Retinal pigment epithelial cell (primary cell): ENCODE data around the gene ZNF630.
"Not testable (repeated sequence)": the region's sequence is repeated elsewhere in the genome, so short reads cannot be mapped to it uniquely, and the experiment has no call there.

ENCODE experiments used
- DNase-seq: peaks from one replicate; pipeline ENCODE4 v3.0.0-alpha.2; 2010; ENCODE audit warnings: low read depth
- H3K4me3 ChIP-seq: 2 replicates; pipeline ENCODE4 v1.5.1; 2011; ENCODE audit warnings: mild to moderate bottlenecking, low read length, control low read depth, moderate library complexity
- TF ChIP-seq, protein P1 (sequence below): conservative IDR thresholded peaks from 2 replicates; pipeline ENCODE4 v1.5.1; 2011; ENCODE audit warnings: low read depth, low read length, control low read depth, inconsistent platforms

Gene ZNF630

DNA sequence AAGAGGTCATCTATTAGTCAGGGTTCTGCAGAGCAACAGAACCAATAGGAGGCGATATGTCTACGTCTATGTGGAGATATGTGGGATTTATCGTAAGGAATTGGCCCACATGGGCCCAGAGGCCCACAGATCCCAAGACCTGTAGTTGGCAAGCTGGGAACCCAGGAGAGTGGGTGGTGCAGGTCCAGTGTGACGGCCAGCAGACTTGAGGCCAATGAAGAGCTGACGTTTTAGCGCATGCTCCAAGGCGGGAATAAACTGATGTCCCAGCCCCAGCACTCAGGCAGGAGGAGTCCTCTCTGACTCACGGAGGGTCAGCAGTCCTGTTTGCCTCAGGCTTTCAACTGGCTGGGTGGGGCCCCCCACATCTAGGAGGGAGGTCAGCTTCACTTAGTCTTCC, 43.3 kb downstream of the ZNF630 start:
- no peak overlapping the region for H3K4me3 ChIP-seq
- no peak for DNase-seq
- TF ChIP-seq, protein P1, sequence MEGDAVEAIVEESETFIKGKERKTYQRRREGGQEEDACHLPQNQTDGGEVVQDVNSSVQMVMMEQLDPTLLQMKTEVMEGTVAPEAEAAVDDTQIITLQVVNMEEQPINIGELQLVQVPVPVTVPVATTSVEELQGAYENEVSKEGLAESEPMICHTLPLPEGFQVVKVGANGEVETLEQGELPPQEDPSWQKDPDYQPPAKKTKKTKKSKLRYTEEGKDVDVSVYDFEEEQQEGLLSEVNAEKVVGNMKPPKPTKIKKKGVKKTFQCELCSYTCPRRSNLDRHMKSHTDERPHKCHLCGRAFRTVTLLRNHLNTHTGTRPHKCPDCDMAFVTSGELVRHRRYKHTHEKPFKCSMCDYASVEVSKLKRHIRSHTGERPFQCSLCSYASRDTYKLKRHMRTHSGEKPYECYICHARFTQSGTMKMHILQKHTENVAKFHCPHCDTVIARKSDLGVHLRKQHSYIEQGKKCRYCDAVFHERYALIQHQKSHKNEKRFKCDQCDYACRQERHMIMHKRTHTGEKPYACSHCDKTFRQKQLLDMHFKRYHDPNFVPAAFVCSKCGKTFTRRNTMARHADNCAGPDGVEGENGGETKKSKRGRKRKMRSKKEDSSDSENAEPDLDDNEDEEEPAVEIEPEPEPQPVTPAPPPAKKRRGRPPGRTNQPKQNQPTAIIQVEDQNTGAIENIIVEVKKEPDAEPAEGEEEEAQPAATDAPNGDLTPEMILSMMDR, result no peak

DNA sequence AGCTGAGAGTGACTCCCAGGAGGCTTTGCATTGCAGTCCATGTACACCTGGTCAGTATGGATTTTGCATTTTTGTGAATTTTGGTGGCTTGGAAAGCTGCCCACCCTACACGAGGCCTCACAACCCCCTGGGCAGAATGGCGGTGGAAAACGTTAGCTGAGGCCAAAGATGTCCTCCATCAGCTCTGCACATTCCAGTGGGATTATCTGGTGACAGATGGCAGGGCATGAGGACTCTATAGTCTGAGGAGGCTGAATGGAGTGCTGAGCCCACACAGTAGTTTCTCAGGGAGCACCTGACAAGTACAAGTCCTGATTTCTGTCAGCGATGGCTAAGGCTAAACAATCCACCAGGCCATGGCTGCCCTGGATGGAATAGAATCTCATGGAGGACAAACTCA, 43.9 kb downstream of the ZNF630 start:
- H3K4me3 ChIP-seq, DNase-seq: not testable (repeated sequence)

DNA sequence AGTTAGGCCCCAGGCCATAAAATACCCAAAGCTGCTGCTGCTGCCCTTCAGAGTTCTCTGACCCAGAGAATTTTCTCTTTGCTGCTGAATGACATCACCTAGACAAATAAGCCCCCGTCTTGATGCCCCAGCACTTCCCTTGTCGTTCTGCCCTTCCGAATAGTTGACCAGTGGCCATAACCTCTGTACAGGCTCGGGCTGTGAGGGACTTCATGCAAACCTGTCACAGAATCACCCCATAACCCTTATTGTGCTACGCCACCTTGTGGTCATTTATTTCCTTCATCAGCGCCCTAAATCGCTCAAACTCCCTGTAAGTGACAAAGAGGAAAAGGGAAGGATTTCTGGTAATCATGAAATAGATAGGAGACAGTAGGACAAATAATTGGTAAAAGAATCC, 45.9 kb downstream of the ZNF630 start:
- DNase-seq, result no peak
- no peak overlapping the region for H3K4me3 ChIP-seq
- TF ChIP-seq, protein P1, result peak; percentile 58

DNA sequence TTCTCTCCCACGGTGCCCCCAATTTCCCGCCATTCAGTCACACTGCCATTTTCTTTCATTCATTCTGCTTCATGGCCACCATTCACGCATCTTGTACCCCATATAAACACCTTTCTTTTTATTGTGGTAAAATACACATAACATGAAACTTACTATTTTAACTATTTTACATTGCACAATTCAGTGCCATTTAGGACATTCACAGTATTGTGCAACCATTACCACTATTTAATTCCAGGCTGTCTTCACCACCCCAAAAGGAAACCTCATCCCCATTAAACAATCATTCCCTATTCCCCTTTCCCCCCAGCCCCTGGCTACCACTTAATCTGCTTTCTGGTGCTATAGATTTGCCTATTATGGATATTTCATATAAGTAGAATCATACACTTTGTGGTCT, 48.7 kb downstream of the ZNF630 start:
- H3K4me3 ChIP-seq, result no peak overlapping the region
- TF ChIP-seq, protein P1, result no peak
- DNase-seq, result no peak

DNA sequence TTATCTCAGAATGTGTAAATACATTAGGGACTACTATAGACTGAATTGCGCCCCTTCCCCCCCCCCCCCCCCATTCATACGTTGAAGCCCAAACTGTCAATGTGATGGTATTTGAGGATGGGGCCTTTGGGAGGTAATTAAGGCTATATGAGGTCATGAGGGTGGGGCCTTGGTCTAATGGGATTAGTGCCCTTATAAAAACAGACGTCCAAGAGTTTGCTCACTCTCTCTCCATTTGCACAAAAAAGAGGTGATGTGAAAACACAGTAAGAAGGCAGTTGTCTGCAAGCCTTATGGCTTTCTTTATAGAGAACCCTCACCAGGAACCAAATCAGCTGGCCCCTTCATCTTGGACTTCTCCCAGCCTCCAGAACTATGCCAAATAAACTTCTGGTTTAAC, 49.3 kb downstream of the ZNF630 start:
- no peak overlapping the region for H3K4me3 ChIP-seq
- DNase-seq, result no peak
- TF ChIP-seq, protein P1, result no peak

DNA sequence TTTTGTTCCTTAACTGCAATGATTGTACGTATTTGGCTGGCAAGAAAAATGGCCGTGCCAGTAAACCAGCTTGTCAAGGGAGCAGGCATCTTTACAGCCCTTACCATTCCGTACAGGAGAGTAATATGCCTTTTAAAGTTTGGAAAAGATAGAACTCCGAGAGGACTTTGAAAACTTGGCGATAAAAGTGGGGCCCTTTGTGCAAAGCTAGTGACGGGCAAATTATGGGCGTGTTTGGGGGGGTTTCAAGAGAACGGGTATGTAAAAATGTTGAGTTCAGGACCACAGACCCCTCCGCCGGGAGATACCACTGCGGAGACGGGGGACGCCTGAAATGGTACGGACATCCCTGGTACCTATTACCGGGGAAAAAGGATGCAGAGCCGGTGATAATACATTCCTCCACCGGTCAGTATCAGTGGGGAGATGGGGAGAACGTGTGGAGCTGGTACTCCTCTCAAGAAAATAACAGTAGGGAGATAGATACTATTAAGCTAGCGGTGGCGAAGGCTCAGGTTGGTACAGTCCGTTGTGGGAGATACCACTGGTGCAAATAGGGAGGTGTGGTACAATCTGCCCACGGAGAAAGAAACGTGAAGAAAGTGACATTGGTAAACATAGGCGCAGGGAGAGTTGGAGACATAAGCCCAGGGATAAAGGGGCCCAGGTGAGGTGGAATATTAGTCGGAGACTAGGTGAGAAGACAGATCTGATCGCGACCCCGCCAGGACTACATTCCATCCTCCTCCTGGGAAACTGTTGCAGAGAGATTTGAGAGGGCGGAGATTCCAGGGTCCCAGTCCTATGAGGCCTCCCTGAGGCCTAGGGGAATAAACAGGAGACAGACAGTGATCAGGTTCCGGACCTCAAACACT, 50.2 kb downstream of the ZNF630 start:
- peak; percentile 55 for DNase-seq
- H3K4me3 ChIP-seq, result peak overlapping the region; percentile 79
- TF ChIP-seq, protein P1, result no peak

DNA sequence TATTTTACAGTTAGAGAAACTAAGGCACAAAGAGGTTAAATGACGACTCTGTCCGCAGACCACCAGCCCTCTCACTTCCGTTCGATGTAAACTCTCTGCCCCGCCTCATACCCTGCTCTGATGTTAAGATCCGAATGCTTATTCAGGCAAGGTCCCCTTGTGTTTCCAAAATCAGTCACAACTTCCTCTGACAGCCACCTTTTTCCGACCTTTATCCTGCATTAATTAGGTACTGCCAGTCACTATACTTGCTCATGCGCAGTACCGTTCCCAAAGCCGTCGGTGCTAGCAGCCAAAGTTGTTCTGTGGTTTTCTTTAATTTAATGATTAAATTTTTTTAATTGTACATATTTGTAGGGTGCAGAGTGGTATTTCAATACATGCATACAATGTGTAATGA, 51.0 kb downstream of the ZNF630 start:
- H3K4me3 ChIP-seq, result peak overlapping the region; percentile 79
- not testable (repeated sequence) for DNase-seq

DNA sequence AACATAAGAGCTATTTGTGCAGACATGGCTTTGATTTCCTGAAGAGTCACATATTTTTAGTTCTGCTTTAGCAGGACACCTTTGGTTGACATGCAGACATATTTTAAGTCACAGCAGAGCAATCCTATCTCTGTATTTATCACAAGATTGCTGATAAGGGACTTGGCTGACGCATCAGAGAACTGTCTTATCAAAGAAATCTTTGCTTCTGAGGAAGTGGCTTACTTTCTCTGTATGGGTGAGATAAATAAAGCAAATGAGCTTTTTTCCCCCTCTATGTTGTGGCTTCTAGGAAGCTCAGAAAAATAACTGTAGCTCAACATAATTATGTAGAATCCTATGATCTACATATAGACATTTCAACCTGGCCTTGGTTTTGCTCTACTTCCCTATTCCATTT, 51.5 kb downstream of the ZNF630 start:
- H3K4me3 ChIP-seq, DNase-seq: not testable (repeated sequence)

DNA sequence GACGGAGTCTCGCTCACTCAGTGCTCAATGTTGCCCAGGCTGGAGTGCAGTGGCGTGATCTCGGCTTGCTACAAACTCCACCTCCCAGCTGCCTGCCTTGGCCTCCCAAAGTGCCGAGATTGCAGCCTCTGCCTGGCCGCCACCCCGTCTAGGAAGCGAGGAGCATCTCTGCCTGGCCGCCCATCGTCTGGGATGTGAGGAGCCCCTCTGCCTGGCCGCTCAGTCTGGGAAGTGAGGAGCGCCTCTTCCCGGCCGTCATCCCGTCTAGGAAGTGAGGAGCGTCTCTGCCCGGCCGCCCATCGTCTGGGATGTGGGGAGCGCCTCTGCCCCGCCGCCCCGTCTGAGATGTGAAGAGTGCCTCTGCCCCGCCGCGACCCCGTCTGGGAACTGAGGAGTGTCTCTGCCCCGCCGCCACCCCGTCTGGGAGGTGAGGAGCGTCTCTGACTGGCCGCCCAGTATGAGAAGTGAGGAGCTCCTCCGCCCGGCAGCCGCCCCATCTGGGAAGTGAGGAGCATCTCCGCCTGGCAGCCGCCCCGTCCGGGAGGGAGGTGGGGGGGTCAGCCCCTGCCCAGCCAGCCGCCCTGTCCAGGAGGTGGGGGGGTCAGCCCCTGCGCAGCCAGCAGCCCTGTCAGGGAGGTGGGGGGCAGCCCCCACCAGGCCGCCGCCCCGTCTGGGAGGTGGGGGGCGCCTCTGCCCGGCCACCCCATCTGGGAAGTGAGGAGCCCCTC, 54.7 kb downstream of the ZNF630 start:
- H3K4me3 ChIP-seq, DNase-seq: not testable (repeated sequence)

DNA sequence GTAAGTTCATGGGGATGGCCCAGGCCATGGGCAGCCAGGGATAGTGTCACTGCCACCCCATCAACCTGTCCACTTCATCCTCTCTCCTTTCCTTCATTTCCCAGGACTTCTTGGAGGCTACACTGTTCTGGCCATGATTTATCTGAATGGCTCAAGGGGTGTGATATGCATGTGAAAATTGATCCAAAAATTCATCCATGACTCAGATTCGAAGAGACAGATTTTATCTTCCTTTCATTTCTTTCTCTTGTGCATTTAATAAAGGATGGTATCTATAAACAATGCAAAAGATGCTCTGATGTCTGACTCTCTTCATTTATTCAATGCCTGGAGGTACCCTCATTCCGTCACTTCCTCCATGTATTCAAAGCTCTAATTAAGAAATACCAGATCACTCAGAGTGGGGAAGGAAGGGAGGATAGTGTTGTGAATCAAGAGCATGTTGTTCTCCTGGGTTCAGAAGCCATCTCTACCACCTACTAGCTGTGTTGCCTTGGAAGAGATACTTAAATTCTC, 61.9 kb downstream of the ZNF630 start:
- not testable (repeated sequence) for H3K4me3 ChIP-seq, DNase-seq
